GM23338 (cell line): ENCODE results near the gene CLCNKA.

Experiments
- CREB1 ChIP-seq: fragments of 250-450 bp; sonication (Bioruptor Pico); IDR thresholded peaks from 2 replicates; pipeline ENCODE4 v1.5.0; 2020; ENCODE audit warnings: low read depth, mild to moderate bottlenecking, moderate library complexity
- EZH2 ChIP-seq: fragments of 200-600 bp; sonication (generic); IDR thresholded peaks from one replicate; pipeline ENCODE4 v1.8.0; 2017; ENCODE audit warnings: antibody characterized with exemption, mild to moderate bottlenecking, low read depth; ENCODE audit not compliant: unreplicated experiment
- EZH2phosphoT487 ChIP-seq: fragments of 200-600 bp; sonication (generic); IDR thresholded peaks from one replicate; pipeline ENCODE4 v1.8.1; 2018; ENCODE audit warnings: antibody characterized with exemption; ENCODE audit not compliant: unreplicated experiment
- JUNB ChIP-seq: IDR thresholded peaks from one replicate; pipeline ENCODE4 v1.6.1; 2016; ENCODE audit warnings: antibody characterized with exemption; ENCODE audit not compliant: unreplicated experiment
- POLR2AphosphoS5 ChIP-seq: IDR thresholded peaks from 2 replicates; pipeline ENCODE4 v1.6.1; 2016; ENCODE audit warnings: antibody characterized with exemption, low read depth
- STAT1 ChIP-seq: IDR thresholded peaks from one replicate; pipeline ENCODE4 v1.6.1; 2016; ENCODE audit warnings: antibody characterized with exemption; ENCODE audit not compliant: unreplicated experiment
- ZNF114 ChIP-seq: fragments of 250-450 bp; sonication (Bioruptor Pico); IDR thresholded peaks from 2 replicates; pipeline ENCODE4 v1.5.0; 2020; ENCODE audit warnings: mild to moderate bottlenecking, moderate library complexity
- ZNF331 ChIP-seq: fragments of 250-450 bp; sonication (Bioruptor Pico); IDR thresholded peaks from 2 replicates; pipeline ENCODE4 v1.5.0; 2020; ENCODE audit warnings: low read depth, mild to moderate bottlenecking, moderate library complexity
- ZNF462 ChIP-seq: fragments of 250-450 bp; sonication (Bioruptor Pico); IDR thresholded peaks from 2 replicates; pipeline ENCODE4 v1.5.0; 2020; ENCODE audit warnings: mild to moderate bottlenecking, moderate library complexity
- TF ChIP-seq, protein P1 (sequence below), 2 experiments: fragments of 200-600 bp in 1 of 2; sonication (generic) in 1 of 2; conservative IDR thresholded peaks; 2 replicates each; pipeline versions ENCODE4 v1.5.1 to v1.6.1; 2016 to 2017; ENCODE audit warnings: antibody characterized with exemption in 2 of 2, low read depth in 2 of 2, mild to moderate bottlenecking in 2 of 2, moderate library complexity in 1 of 2
- TF ChIP-seq, protein P2 (sequence below): IDR thresholded peaks from one replicate; pipeline ENCODE4 v1.6.1; 2018; ENCODE audit warnings: antibody characterized with exemption; ENCODE audit not compliant: unreplicated experiment

- TF ChIP-seq, protein P1, sequence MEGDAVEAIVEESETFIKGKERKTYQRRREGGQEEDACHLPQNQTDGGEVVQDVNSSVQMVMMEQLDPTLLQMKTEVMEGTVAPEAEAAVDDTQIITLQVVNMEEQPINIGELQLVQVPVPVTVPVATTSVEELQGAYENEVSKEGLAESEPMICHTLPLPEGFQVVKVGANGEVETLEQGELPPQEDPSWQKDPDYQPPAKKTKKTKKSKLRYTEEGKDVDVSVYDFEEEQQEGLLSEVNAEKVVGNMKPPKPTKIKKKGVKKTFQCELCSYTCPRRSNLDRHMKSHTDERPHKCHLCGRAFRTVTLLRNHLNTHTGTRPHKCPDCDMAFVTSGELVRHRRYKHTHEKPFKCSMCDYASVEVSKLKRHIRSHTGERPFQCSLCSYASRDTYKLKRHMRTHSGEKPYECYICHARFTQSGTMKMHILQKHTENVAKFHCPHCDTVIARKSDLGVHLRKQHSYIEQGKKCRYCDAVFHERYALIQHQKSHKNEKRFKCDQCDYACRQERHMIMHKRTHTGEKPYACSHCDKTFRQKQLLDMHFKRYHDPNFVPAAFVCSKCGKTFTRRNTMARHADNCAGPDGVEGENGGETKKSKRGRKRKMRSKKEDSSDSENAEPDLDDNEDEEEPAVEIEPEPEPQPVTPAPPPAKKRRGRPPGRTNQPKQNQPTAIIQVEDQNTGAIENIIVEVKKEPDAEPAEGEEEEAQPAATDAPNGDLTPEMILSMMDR (conservative IDR thresholded peaks at IDR 0.05; ENCODE audit: low read depth in 2 of 2) = no peak
- TF ChIP-seq EZH2 (no peak), ZNF462 (CRISPR knock-in tag) (no peak), POLR2AphosphoS5 (no peak), EZH2phosphoT487 (no peak), JUNB (no peak), ZNF331 (CRISPR knock-in tag) (no peak), STAT1 (no peak), ZNF114 (no peak), CREB1 (CRISPR knock-in tag) (no peak)
- TF ChIP-seq, protein P2, sequence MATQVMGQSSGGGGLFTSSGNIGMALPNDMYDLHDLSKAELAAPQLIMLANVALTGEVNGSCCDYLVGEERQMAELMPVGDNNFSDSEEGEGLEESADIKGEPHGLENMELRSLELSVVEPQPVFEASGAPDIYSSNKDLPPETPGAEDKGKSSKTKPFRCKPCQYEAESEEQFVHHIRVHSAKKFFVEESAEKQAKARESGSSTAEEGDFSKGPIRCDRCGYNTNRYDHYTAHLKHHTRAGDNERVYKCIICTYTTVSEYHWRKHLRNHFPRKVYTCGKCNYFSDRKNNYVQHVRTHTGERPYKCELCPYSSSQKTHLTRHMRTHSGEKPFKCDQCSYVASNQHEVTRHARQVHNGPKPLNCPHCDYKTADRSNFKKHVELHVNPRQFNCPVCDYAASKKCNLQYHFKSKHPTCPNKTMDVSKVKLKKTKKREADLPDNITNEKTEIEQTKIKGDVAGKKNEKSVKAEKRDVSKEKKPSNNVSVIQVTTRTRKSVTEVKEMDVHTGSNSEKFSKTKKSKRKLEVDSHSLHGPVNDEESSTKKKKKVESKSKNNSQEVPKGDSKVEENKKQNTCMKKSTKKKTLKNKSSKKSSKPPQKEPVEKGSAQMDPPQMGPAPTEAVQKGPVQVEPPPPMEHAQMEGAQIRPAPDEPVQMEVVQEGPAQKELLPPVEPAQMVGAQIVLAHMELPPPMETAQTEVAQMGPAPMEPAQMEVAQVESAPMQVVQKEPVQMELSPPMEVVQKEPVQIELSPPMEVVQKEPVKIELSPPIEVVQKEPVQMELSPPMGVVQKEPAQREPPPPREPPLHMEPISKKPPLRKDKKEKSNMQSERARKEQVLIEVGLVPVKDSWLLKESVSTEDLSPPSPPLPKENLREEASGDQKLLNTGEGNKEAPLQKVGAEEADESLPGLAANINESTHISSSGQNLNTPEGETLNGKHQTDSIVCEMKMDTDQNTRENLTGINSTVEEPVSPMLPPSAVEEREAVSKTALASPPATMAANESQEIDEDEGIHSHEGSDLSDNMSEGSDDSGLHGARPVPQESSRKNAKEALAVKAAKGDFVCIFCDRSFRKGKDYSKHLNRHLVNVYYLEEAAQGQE = no peak
These were observed 49.4 kb upstream of the CLCNKA start for GRCh38 chr1:15972409-15972808.
